ENCODE results near the gene LGR4.

LGR4 gene

GRCh38 chr11:27497284-27497866 is 24.8 kb upstream of the LGR4 start:
- no peak for TF ChIP-seq GATA2 (IDR thresholded peaks at IDR 0.05; ENCODE audit: low read depth, low read length)
- no peak for TF ChIP-seq GATA3 (IDR thresholded peaks at IDR 0.05; ENCODE audit: low read depth, low read length)

GRCh38 chr11:27496461-27496860 is 23.9 kb upstream of the LGR4 start:
- no peak for TF ChIP-seq GATA2 (IDR thresholded peaks at IDR 0.05; ENCODE audit: low read depth, low read length)
- no peak for TF ChIP-seq GATA3 (IDR thresholded peaks at IDR 0.05; ENCODE audit: low read depth, low read length)

- TF ChIP-seq GATA3 (IDR thresholded peaks at IDR 0.05; ENCODE audit: low read depth, low read length) (no peak), GATA2 (IDR thresholded peaks at IDR 0.05; ENCODE audit: low read depth, low read length) (no peak)
Observed at GRCh38 chr11:27495710-27496300, 23.2 kb upstream of the LGR4 start.

GRCh38 chr11:27489092-27489491 is 16.5 kb upstream of the LGR4 start:
- TF ChIP-seq GATA3 (IDR thresholded peaks at IDR 0.05; ENCODE audit: low read depth, low read length) (no peak), GATA2 (IDR thresholded peaks at IDR 0.05; ENCODE audit: low read depth, low read length) (no peak)

- no peak for TF ChIP-seq GATA3 (IDR thresholded peaks at IDR 0.05; ENCODE audit: low read depth, low read length)
- TF ChIP-seq GATA2 (IDR thresholded peaks at IDR 0.05; ENCODE audit: low read depth, low read length) = no peak
Observed at GRCh38 chr11:27487706-27488105, 15.1 kb upstream of the LGR4 start.

GRCh38 chr11:27485930-27486773 is 13.6 kb upstream of the LGR4 start:
- TF ChIP-seq GATA2 (IDR thresholded peaks at IDR 0.05; ENCODE audit: low read depth, low read length) = no peak
- TF ChIP-seq GATA3 (IDR thresholded peaks at IDR 0.05; ENCODE audit: low read depth, low read length) = no peak

GRCh38 chr11:27482793-27483192 is 10.2 kb upstream of the LGR4 start:
- no peak for TF ChIP-seq GATA3 (IDR thresholded peaks at IDR 0.05; ENCODE audit: low read depth, low read length)
- TF ChIP-seq GATA2 (IDR thresholded peaks at IDR 0.05; ENCODE audit: low read depth, low read length) = no peak

- TF ChIP-seq GATA3 (IDR thresholded peaks at IDR 0.05; ENCODE audit: low read depth, low read length) = no peak
- no peak for TF ChIP-seq GATA2 (IDR thresholded peaks at IDR 0.05; ENCODE audit: low read depth, low read length)
Observed at GRCh38 chr11:27481992-27482391, 9.4 kb upstream of the LGR4 start.

- TF ChIP-seq GATA3 (IDR thresholded peaks at IDR 0.05; ENCODE audit: low read depth, low read length) (no peak), GATA2 (IDR thresholded peaks at IDR 0.05; ENCODE audit: low read depth, low read length) (no peak)
Observed at GRCh38 chr11:27477831-27478230, 5.2 kb upstream of the LGR4 start.

GRCh38 chr11:27477243-27477642 is 4.7 kb upstream of the LGR4 start:
- TF ChIP-seq GATA3 (IDR thresholded peaks at IDR 0.05; ENCODE audit: low read depth, low read length) = no peak
- TF ChIP-seq GATA2 (IDR thresholded peaks at IDR 0.05; ENCODE audit: low read depth, low read length) = no peak

GRCh38 chr11:27475622-27476021 is 3.0 kb upstream of the LGR4 start:
- TF ChIP-seq GATA3 (IDR thresholded peaks at IDR 0.05; ENCODE audit: low read depth, low read length) (no peak), GATA2 (IDR thresholded peaks at IDR 0.05; ENCODE audit: low read depth, low read length) (no peak)

GRCh38 chr11:27473017-27473406 is 422 bp upstream of the LGR4 start:
- no peak for TF ChIP-seq GATA3 (IDR thresholded peaks at IDR 0.05; ENCODE audit: low read depth, low read length)
- TF ChIP-seq GATA2 (IDR thresholded peaks at IDR 0.05; ENCODE audit: low read depth, low read length) = no peak

- no peak for TF ChIP-seq GATA3 (IDR thresholded peaks at IDR 0.05; ENCODE audit: low read depth, low read length)
- no peak for TF ChIP-seq GATA2 (IDR thresholded peaks at IDR 0.05; ENCODE audit: low read depth, low read length)
Observed at GRCh38 chr11:27471589-27472397, 797 bp downstream of the LGR4 start.
